Hepatocyte (in vitro differentiated cells): ENCODE results near the gene PAPSS1.

Experiments used
- CTCF ChIP-seq: fragments of 200-600 bp; sonication (generic); IDR thresholded peaks from 2 replicates; pipeline ENCODE4 v1.5.1; 2016; ENCODE audit warnings: antibody characterized with exemption, mild to moderate bottlenecking; ENCODE audit not compliant: poor library complexity
- EZH2 ChIP-seq: fragments of 200-600 bp; sonication (generic); IDR thresholded peaks from 2 replicates; pipeline ENCODE4 v1.6.1; 2016; ENCODE audit warnings: antibody characterized with exemption, mild to moderate bottlenecking, borderline replicate concordance

GRCh38 chr4:107718351-107718965 is 1.6 kb downstream of the PAPSS1 start:
- TF ChIP-seq CTCF (no peak), EZH2 (no peak)
